A549 (cell line): ENCODE data around the gene FGD2. TPM values are rescaled to one million over a fixed set of nuclear protein-coding genes. Genes with fewer than 3 reads are reported as not detected.

ENCODE experiments used
- ATAC-seq, 2 experiments: fragments of 200-7000 bp in 1 of 2; fragments of >200 bp in 1 of 2; cut with Nextera tagmentation in 1 of 2; cut with Tn5 transposase in 1 of 2; 3 replicates each; pipeline versions ENCODE4 v1.8.0 to v1.9.1; 2018 to 2020; ENCODE audit warnings: mild to moderate bottlenecking in 1 of 2, moderate library complexity in 1 of 2
- CTCF ChIA-PET: fragments of 300-600 bp; sonication (Branson Sonifier 250); formaldehyde crosslinking; extraction: SDS; loops from one replicate; lab custom pipeline; 2021; ENCODE audit warnings: antibody characterized with exemption, inconsistent platforms; lab: Yijun Ruan, JAX
- POLR2A ChIA-PET: fragments of 350-600 bp; formaldehyde crosslinking; extraction: SDS; loops from one replicate; lab custom pipeline; 2021; ENCODE audit warnings: antibody characterized with exemption, inconsistent platforms; lab: Yijun Ruan, JAX
- DNase-seq, 2 experiments: peaks; one replicate each; pipeline versions ENCODE4 v3.0.0 to v3.0.0-alpha.2; 2011 to 2016; ENCODE audit warnings: low read depth in 1 of 2, low spot score in 1 of 2
- FAIRE-seq: peaks from 2 replicates; lab custom pipeline; 2011; peaks lifted over from hg19 to GRCh38; lab: Jason Lieb, UNC
- H3K27ac ChIP-seq, 2 experiments: fragments of >200 bp; sonication (Bioruptor Twin); formaldehyde crosslinking; 3 replicates each; pipeline ENCODE4 v1.5.1; 2016 to 2017
- H3K4me1 ChIP-seq: fragments of >200 bp; sonication (Bioruptor Twin); formaldehyde crosslinking; 3 replicates; pipeline ENCODE4 v1.6.1; 2016
- H3K4me2 ChIP-seq: fragments of >200 bp; sonication (Bioruptor Twin); formaldehyde crosslinking; 3 replicates; pipeline ENCODE4 v1.6.1; 2016
- H3K4me3 ChIP-seq: fragments of >200 bp; sonication (Bioruptor Twin); formaldehyde crosslinking; 3 replicates; pipeline ENCODE4 v1.5.1; 2016
- H3K9me3 ChIP-seq: fragments of >200 bp; sonication (Bioruptor Twin); formaldehyde crosslinking; 3 replicates; pipeline ENCODE4 v1.6.1; 2016
- CBX8 ChIP-seq: fragments of 200-600 bp; sonication (generic); IDR thresholded peaks from 2 replicates; pipeline ENCODE4 v1.6.1; 2016
- CEBPB ChIP-seq, 2 experiments: fragments of >200 bp in 1 of 2; sonication (Bioruptor Twin) in 1 of 2; formaldehyde crosslinking in 1 of 2; IDR thresholded peaks; 2 replicates each; pipeline ENCODE4 v1.6.1; 2012 to 2016
- CTCF ChIP-seq: fragments of >200 bp; sonication (Bioruptor Twin); formaldehyde crosslinking; IDR thresholded peaks from 3 replicates; pipeline ENCODE4 v1.5.1; 2016
- ELK1 ChIP-seq: fragments of 150-350 bp; IDR thresholded peaks from 2 replicates; pipeline ENCODE4 v1.6.1; 2014; ENCODE audit warnings: low read depth, mild to moderate bottlenecking, low read length
- EP300 ChIP-seq, 2 experiments: fragments of >200 bp; sonication (Bioruptor Twin); formaldehyde crosslinking; IDR thresholded peaks; 2 replicates in 1 of 2; 3 replicates in 1 of 2; pipeline ENCODE4 v1.6.1; 2016 to 2017
- FOXS1 ChIP-seq: fragments of 250-450 bp; sonication (Bioruptor Pico); IDR thresholded peaks from 2 replicates; pipeline ENCODE4 v1.5.0; 2020; ENCODE audit warnings: mild to moderate bottlenecking, moderate library complexity
- GATA3 ChIP-seq: IDR thresholded peaks from 2 replicates; pipeline ENCODE4 v1.6.1; 2012; ENCODE audit warnings: borderline replicate concordance
- HEYL ChIP-seq: fragments of 250-450 bp; sonication (Bioruptor Pico); IDR thresholded peaks from 2 replicates; pipeline ENCODE4 v1.8.0; 2021; ENCODE audit warnings: mild to moderate bottlenecking, moderate library complexity
- HOXB13 ChIP-seq: fragments of 250-450 bp; sonication (Bioruptor Pico); IDR thresholded peaks from 2 replicates; pipeline ENCODE4 v1.5.0; 2020; ENCODE audit warnings: low read depth, mild to moderate bottlenecking, moderate library complexity
- JUN ChIP-seq, 2 experiments: fragments of >200 bp; sonication (Bioruptor Twin); formaldehyde crosslinking; IDR thresholded peaks; 2 replicates in 1 of 2; 3 replicates in 1 of 2; pipeline ENCODE4 v1.6.1; 2016 to 2017
- KDM5A ChIP-seq: fragments of 200-600 bp; sonication (generic); IDR thresholded peaks from 2 replicates; pipeline ENCODE4 v1.6.1; 2016; ENCODE audit warnings: antibody characterized with exemption, mild to moderate bottlenecking
- MAX ChIP-seq: IDR thresholded peaks from 2 replicates; pipeline ENCODE4 v1.6.1; 2012
- NFE2L2 ChIP-seq: fragments of 150-350 bp; conservative IDR thresholded peaks from 2 replicates; pipeline ENCODE4 v1.6.1; 2014; ENCODE audit warnings: low read length
- NPAS2 ChIP-seq: fragments of 250-450 bp; sonication (Bioruptor Pico); IDR thresholded peaks from 2 replicates; pipeline ENCODE4 v1.8.0; 2022; ENCODE audit warnings: mild to moderate bottlenecking, moderate library complexity, borderline replicate concordance
- POLR2A ChIP-seq: IDR thresholded peaks from 2 replicates; pipeline ENCODE4 v1.6.1; 2012; ENCODE audit warnings: mild to moderate bottlenecking, low read length
- RAD21 ChIP-seq, 2 experiments: fragments of >200 bp in 1 of 2; sonication (Bioruptor Twin) in 1 of 2; formaldehyde crosslinking in 1 of 2; IDR thresholded peaks in 1 of 2; conservative IDR thresholded peaks in 1 of 2; 2 replicates in 1 of 2; 3 replicates in 1 of 2; pipeline ENCODE4 v1.6.1; 2012 to 2018; ENCODE audit warnings: inconsistent platforms in 1 of 2
- RARB ChIP-seq: fragments of 250-450 bp; sonication (Bioruptor Pico); IDR thresholded peaks from 2 replicates; pipeline ENCODE4 v1.8.0; 2021; ENCODE audit warnings: mild to moderate bottlenecking, moderate library complexity
- RFX5 ChIP-seq: fragments of 450-650 bp; IDR thresholded peaks from 2 replicates; pipeline ENCODE4 v1.7.1; 2014; ENCODE audit warnings: antibody characterized with exemption, mild to moderate bottlenecking, moderate library complexity
- RNF2 ChIP-seq: fragments of 200-600 bp; sonication (generic); IDR thresholded peaks from 2 replicates; pipeline ENCODE4 v1.6.1; 2016; ENCODE audit warnings: low read depth, mild to moderate bottlenecking, antibody characterized with exemption, moderate library complexity, borderline replicate concordance
- SMC3 ChIP-seq: fragments of >200 bp; sonication (Bioruptor Twin); formaldehyde crosslinking; IDR thresholded peaks from 3 replicates; pipeline ENCODE4 v1.6.1; 2018; ENCODE audit warnings: inconsistent platforms
- TFCP2L1 ChIP-seq: fragments of 250-450 bp; sonication (Bioruptor Pico); IDR thresholded peaks from 2 replicates; pipeline ENCODE4 v1.5.0; 2021; ENCODE audit warnings: mild to moderate bottlenecking
- TP53 ChIP-seq: fragments of 250-450 bp; sonication (Bioruptor Pico); IDR thresholded peaks from 2 replicates; pipeline ENCODE4 v1.5.0; 2021; ENCODE audit warnings: mild to moderate bottlenecking, moderate library complexity
- WGBS: methylation state at CpG from one replicate; pipeline ENCODE4 v1.1.6; 2017; ENCODE audit errors: missing lambda C conversion rate; 5-methylcytosine and 5-hydroxymethylcytosine counted together
- polyA plus RNA-seq, 4 experiments: library from polyadenylated mRNA; depleted of rRNA in 3 of 4; stranded (reverse); fragments of >200 nt; fragmentation: RNase III in 1 of 4; extraction: RNeasy Plus Mini Kit Qiagen cat#74134 plus additional on column Dnase treatment in 1 of 4; gene quantifications; 2 replicates in 3 of 4; 3 replicates in 1 of 4; pipeline ENCODE4 v1.2.3, GENCODE V29; 2011 to 2017
- TF ChIP-seq, protein P1 (sequence below): fragments of 200-600 bp; sonication (generic); IDR thresholded peaks from 2 replicates; pipeline ENCODE4 v1.6.1; 2016; ENCODE audit warnings: antibody characterized with exemption, mild to moderate bottlenecking, moderate library complexity
- TF ChIP-seq, protein P2 (sequence below): fragments of 250-450 bp; sonication (Bioruptor Pico); IDR thresholded peaks from 2 replicates; pipeline ENCODE4 v1.5.0; 2021; ENCODE audit warnings: mild to moderate bottlenecking, moderate library complexity, borderline replicate concordance

The FGD2 gene
- polyA plus RNA-seq, 2 of the 4 experiments (the other 2 are of a cell fraction): not detected

- WGBS: 85% methylated on average over 10 of the region's 14 CpGs
Observed at GRCh38 chr6:36971921-36972673, 33.4 kb upstream of the FGD2 start.

GRCh38 chr6:36973190-36973589 is 32.3 kb upstream of the FGD2 start:
- POLR2A ChIA-PET: interaction anchor here (0.6 kb wide), 1 partner anchor 13 kb away, joined by 5 read pairs; no protein-coding TSS in a partner anchor
- 90% methylated on average over 1 of the region's 1 CpG for WGBS
- CTCF ChIA-PET: interaction anchor here (1.7 kb wide), 1 partner anchor 10 kb away, joined by 3 read pairs; no protein-coding TSS in a partner anchor
- TF ChIP-seq FOXS1 (no peak), ELK1 (no peak), JUN (IDR thresholded peaks at IDR 0.05) (no peak), CTCF (no peak), CEBPB (IDR thresholded peaks at IDR 0.05) (no peak), HOXB13 (CRISPR knock-in tag) (no peak), RAD21 (conservative IDR thresholded peaks at IDR 0.05 in 1 of 2, IDR thresholded peaks at IDR 0.05 in 1 of 2) (no peak), SMC3 (no peak), POLR2A (no peak), TFCP2L1 (CRISPR knock-in tag) (no peak), GATA3 (no peak)
- TF ChIP-seq, protein P1, sequence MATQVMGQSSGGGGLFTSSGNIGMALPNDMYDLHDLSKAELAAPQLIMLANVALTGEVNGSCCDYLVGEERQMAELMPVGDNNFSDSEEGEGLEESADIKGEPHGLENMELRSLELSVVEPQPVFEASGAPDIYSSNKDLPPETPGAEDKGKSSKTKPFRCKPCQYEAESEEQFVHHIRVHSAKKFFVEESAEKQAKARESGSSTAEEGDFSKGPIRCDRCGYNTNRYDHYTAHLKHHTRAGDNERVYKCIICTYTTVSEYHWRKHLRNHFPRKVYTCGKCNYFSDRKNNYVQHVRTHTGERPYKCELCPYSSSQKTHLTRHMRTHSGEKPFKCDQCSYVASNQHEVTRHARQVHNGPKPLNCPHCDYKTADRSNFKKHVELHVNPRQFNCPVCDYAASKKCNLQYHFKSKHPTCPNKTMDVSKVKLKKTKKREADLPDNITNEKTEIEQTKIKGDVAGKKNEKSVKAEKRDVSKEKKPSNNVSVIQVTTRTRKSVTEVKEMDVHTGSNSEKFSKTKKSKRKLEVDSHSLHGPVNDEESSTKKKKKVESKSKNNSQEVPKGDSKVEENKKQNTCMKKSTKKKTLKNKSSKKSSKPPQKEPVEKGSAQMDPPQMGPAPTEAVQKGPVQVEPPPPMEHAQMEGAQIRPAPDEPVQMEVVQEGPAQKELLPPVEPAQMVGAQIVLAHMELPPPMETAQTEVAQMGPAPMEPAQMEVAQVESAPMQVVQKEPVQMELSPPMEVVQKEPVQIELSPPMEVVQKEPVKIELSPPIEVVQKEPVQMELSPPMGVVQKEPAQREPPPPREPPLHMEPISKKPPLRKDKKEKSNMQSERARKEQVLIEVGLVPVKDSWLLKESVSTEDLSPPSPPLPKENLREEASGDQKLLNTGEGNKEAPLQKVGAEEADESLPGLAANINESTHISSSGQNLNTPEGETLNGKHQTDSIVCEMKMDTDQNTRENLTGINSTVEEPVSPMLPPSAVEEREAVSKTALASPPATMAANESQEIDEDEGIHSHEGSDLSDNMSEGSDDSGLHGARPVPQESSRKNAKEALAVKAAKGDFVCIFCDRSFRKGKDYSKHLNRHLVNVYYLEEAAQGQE: no peak
- TF ChIP-seq, protein P2, sequence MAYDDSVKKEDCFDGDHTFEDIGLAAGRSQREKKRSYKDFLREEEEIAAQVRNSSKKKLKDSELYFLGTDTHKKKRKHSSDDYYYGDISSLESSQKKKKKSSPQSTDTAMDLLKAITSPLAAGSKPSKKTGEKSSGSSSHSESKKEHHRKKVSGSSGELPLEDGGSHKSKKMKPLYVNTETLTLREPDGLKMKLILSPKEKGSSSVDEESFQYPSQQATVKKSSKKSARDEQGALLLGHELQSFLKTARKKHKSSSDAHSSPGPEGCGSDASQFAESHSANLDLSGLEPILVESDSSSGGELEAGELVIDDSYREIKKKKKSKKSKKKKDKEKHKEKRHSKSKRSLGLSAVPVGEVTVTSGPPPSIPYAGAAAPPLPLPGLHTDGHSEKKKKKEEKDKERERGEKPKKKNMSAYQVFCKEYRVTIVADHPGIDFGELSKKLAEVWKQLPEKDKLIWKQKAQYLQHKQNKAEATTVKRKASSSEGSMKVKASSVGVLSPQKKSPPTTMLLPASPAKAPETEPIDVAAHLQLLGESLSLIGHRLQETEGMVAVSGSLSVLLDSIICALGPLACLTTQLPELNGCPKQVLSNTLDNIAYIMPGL (CRISPR knock-in tag): no peak
- DNase-seq (no peak), ATAC-seq (no peak), FAIRE-seq (no peak)
- Histone ChIP-seq H3K4me1 (no peaks in the 10 kb centered on the region), H3K4me3 (no peak overlapping the region), H3K27ac (no peak overlapping the region), H3K4me2 (no peak overlapping the region), H3K9me3 (no peaks in the 10 kb centered on the region)

More at GRCh38 chr6:36971921-36972673, 33.4 kb upstream of the FGD2 start:
- Histone ChIP-seq H3K4me3 (no peak overlapping the region), H3K4me2 (no peak overlapping the region), H3K9me3 (no peaks in the 10 kb centered on the region), H3K27ac (no peak overlapping the region), H3K4me1 (no peaks in the 10 kb centered on the region)
- ChIA-PET POLR2A (no interaction called here), CTCF (interaction anchor here (1.4 to 1.7 kb wide), 2 partner anchors 9 to 86 kb away, joined by 3 to 6 read pairs; partner anchors contain the start of gene C6orf89)
- TF ChIP-seq NPAS2 (CRISPR knock-in tag) (no peak), KDM5A (no peak), MAX (no peak), NFE2L2 (no peak), TP53 (no peak), EP300 (IDR thresholded peaks at IDR 0.05) (no peak), CBX8 (no peak), RFX5 (no peak), JUN (IDR thresholded peaks at IDR 0.05) (no peak), RNF2 (no peak), RARB (no peak), HEYL (CRISPR knock-in tag) (no peak)
- TF ChIP-seq, protein P1: no peak
- DNase-seq (no peak), ATAC-seq (no peak), FAIRE-seq (no peak)
